ENCODE measurements around the gene PROZ.

PROZ gene

GRCh38 chr13:113196970-113197737, 38.7 kb downstream of the PROZ start:
- no peak for DNase-seq (ENCODE audit: low read depth)
- H3K4me3 ChIP-seq (ENCODE audit: control insufficient read depth, low read depth, low read length): no peak overlapping the region
- TF ChIP-seq CTCF (conservative IDR thresholded peaks at IDR 0.05; ENCODE audit: control insufficient read depth, insufficient read depth, low read depth, low read length): no peak

GRCh38 chr13:113201815-113202214, 43.4 kb downstream of the PROZ start:
- TF ChIP-seq CTCF (conservative IDR thresholded peaks at IDR 0.05; ENCODE audit: control insufficient read depth, insufficient read depth, low read depth, low read length): no peak
- no peak overlapping the region for H3K4me3 ChIP-seq (ENCODE audit: control insufficient read depth, low read depth, low read length)
- no peak for DNase-seq (ENCODE audit: low read depth)

GRCh38 chr13:113202912-113203311, 44.5 kb downstream of the PROZ start:
- no peak overlapping the region for H3K4me3 ChIP-seq (ENCODE audit: control insufficient read depth, low read depth, low read length)
- no peak for TF ChIP-seq CTCF (conservative IDR thresholded peaks at IDR 0.05; ENCODE audit: control insufficient read depth, insufficient read depth, low read depth, low read length)
- no peak for DNase-seq (ENCODE audit: low read depth)

- no peak for DNase-seq (ENCODE audit: low read depth)
- no peak for TF ChIP-seq CTCF (conservative IDR thresholded peaks at IDR 0.05; ENCODE audit: control insufficient read depth, insufficient read depth, low read depth, low read length)
- H3K4me3 ChIP-seq (ENCODE audit: control insufficient read depth, low read depth, low read length): no peak overlapping the region
These were observed 45.3 kb downstream of the PROZ start for GRCh38 chr13:113203507-113204377.

GRCh38 chr13:113204378-113204734, 45.9 kb downstream of the PROZ start:
- no peak overlapping the region for H3K4me3 ChIP-seq (ENCODE audit: control insufficient read depth, low read depth, low read length)
- TF ChIP-seq CTCF (conservative IDR thresholded peaks at IDR 0.05; ENCODE audit: control insufficient read depth, insufficient read depth, low read depth, low read length): no peak
- no peak for DNase-seq (ENCODE audit: low read depth)

GRCh38 chr13:113205428-113205931, 47.0 kb downstream of the PROZ start:
- DNase-seq (ENCODE audit: low read depth): peak; percentile 49
- no peak for TF ChIP-seq CTCF (conservative IDR thresholded peaks at IDR 0.05; ENCODE audit: control insufficient read depth, insufficient read depth, low read depth, low read length)
- H3K4me3 ChIP-seq (ENCODE audit: control insufficient read depth, low read depth, low read length): no peak overlapping the region

All from fibroblast of mammary gland (primary cell).